GM12878 (cell line): ENCODE results near the gene NDUFC2.

ENCODE experiments used
- CBFB ChIP-seq: IDR thresholded peaks from 2 replicates; pipeline ENCODE4 v1.6.1; 2016; ENCODE audit warnings: antibody characterized with exemption, low read depth
- ETV6 ChIP-seq, 2 experiments: fragments of 450-650 bp in 1 of 2; IDR thresholded peaks in 1 of 2; conservative IDR thresholded peaks in 1 of 2; 2 replicates each; pipeline ENCODE4 v1.6.1; 2014; ENCODE audit warnings: antibody characterized with exemption in 1 of 2, borderline replicate concordance in 1 of 2, low read depth in 1 of 2, mild to moderate bottlenecking in 1 of 2, moderate library complexity in 1 of 2
- EZH2 ChIP-seq: IDR thresholded peaks from 2 replicates; pipeline ENCODE4 v1.6.1; 2012; ENCODE audit warnings: low read depth, mild to moderate bottlenecking, control low read depth, inconsistent platforms, low read length, borderline replicate concordance; ENCODE audit not compliant: control insufficient read depth
- NRF1 ChIP-seq: conservative IDR thresholded peaks from 2 replicates; pipeline ENCODE4 v1.6.1; 2011; ENCODE audit warnings: mild to moderate bottlenecking, low read depth, low read length, improper control_type of control experiment
- POLR2A ChIP-seq: IDR thresholded peaks from 2 replicates; pipeline ENCODE4 v1.6.1; 2011; ENCODE audit warnings: low read depth, mild to moderate bottlenecking, low read length
- RCOR1 ChIP-seq: conservative IDR thresholded peaks from 2 replicates; pipeline ENCODE4 v1.6.1; 2012; ENCODE audit warnings: low read depth, low read length, improper control_type of control experiment
- SMAD1 ChIP-seq: fragments of 450-650 bp; IDR thresholded peaks from 2 replicates; pipeline ENCODE4 v1.6.1; 2018; ENCODE audit warnings: mild to moderate bottlenecking, low read depth; ENCODE audit not compliant: partially characterized antibody
- SMC3 ChIP-seq: IDR thresholded peaks from 2 replicates; pipeline ENCODE4 v1.6.1; 2011; ENCODE audit warnings: low read length, improper control_type of control experiment, borderline replicate concordance
- SREBF1 ChIP-seq: IDR thresholded peaks from 2 replicates; pipeline ENCODE4 v1.6.1; 2012; ENCODE audit warnings: mild to moderate bottlenecking, low read length
- SRF ChIP-seq, 2 experiments: IDR thresholded peaks; 2 replicates each; pipeline ENCODE4 v1.6.1; 2011; ENCODE audit warnings: low read depth in 2 of 2, low read length in 2 of 2, mild to moderate bottlenecking in 1 of 2, moderate library complexity in 1 of 2
- ZNF217 ChIP-seq: fragments of 450-650 bp; IDR thresholded peaks from 2 replicates; pipeline ENCODE4 v1.6.1; 2017; ENCODE audit warnings: antibody characterized with exemption, mild to moderate bottlenecking
- TF ChIP-seq, protein P1 (sequence below), 3 experiments: IDR thresholded peaks in 2 of 3; conservative IDR thresholded peaks in 1 of 3; 2 replicates each; pipeline ENCODE4 v1.5.1; 2011; ENCODE audit warnings: low read depth in 3 of 3, low read length in 3 of 3, mild to moderate bottlenecking in 3 of 3, control low read depth in 2 of 3, moderate library complexity in 2 of 3, inconsistent platforms in 1 of 3, mixed read lengths in 1 of 3; ENCODE audit not compliant: control insufficient read depth in 2 of 3, insufficient read depth in 1 of 3; ENCODE audit errors: extremely low read depth in 1 of 3

DNA sequence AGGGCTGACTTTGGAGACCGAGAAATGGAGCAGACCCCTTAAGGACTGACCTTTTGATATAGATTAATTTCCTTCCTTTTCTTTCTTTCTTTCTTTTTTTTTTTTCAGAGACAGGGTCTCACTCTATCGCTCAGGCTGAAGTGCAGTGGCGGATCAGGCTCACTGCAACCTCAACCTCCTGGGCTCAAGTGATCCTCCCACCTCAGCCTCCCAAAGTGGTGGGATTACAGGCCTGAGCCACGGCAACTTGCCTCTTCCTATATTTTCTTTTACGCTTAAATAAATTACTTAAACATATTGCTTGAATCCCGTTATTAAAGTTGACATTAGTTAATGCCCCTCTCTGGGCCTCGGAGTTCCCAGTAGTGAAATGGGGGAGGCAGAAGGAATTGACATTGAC, 56.2 kb downstream of the NDUFC2 start:
- TF ChIP-seq RCOR1 (no peak), EZH2 (no peak), POLR2A (no peak), SRF (IDR thresholded peaks at IDR 0.05; ENCODE audit: low read depth in 2 of 2, low read length in 2 of 2) (no peak), CBFB (no peak), SMC3 (no peak), ETV6 (conservative IDR thresholded peaks at IDR 0.05 in 1 of 2, IDR thresholded peaks at IDR 0.05 in 1 of 2; ENCODE audit: borderline replicate concordance in 1 of 2, low read depth in 1 of 2) (no peak), NRF1 (no peak), SMAD1 (no peak), SREBF1 (no peak), ZNF217 (no peak)
- TF ChIP-seq, protein P1, sequence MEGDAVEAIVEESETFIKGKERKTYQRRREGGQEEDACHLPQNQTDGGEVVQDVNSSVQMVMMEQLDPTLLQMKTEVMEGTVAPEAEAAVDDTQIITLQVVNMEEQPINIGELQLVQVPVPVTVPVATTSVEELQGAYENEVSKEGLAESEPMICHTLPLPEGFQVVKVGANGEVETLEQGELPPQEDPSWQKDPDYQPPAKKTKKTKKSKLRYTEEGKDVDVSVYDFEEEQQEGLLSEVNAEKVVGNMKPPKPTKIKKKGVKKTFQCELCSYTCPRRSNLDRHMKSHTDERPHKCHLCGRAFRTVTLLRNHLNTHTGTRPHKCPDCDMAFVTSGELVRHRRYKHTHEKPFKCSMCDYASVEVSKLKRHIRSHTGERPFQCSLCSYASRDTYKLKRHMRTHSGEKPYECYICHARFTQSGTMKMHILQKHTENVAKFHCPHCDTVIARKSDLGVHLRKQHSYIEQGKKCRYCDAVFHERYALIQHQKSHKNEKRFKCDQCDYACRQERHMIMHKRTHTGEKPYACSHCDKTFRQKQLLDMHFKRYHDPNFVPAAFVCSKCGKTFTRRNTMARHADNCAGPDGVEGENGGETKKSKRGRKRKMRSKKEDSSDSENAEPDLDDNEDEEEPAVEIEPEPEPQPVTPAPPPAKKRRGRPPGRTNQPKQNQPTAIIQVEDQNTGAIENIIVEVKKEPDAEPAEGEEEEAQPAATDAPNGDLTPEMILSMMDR (IDR thresholded peaks at IDR 0.05 in 2 of 3, conservative IDR thresholded peaks at IDR 0.05 in 1 of 3; ENCODE audit: control insufficient read depth in 2 of 3, extremely low read depth in 1 of 3, insufficient read depth in 1 of 3, low read depth in 3 of 3, low read length in 3 of 3), result no peak
